G401 (cell line): ENCODE measurements around the gene CSH2. TPM values are rescaled to one million over a fixed set of nuclear protein-coding genes. Genes with fewer than 3 reads are reported as not detected.

Experiments used
- DNase-seq: peaks from one replicate; pipeline ENCODE4 v3.0.0-alpha.2; 2015; ENCODE audit warnings: low spot score
- in situ Hi-C: cut with HindIII; loops from 2 replicates; pipeline ENCODE4 v1.10.0; 2016; ENCODE audit warnings: low sequenced_read_pairs, mixed read lengths
- total RNA-seq: library from RNA; depleted of rRNA; stranded (reverse); fragments of >200 nt; shearing (Covaris generic); gene quantifications from 2 replicates; pipeline ENCODE4 v1.2.3, GENCODE V29; 2014

Gene CSH2
- total RNA-seq, 1 experiment from 2014 or later = not detected

DNA sequence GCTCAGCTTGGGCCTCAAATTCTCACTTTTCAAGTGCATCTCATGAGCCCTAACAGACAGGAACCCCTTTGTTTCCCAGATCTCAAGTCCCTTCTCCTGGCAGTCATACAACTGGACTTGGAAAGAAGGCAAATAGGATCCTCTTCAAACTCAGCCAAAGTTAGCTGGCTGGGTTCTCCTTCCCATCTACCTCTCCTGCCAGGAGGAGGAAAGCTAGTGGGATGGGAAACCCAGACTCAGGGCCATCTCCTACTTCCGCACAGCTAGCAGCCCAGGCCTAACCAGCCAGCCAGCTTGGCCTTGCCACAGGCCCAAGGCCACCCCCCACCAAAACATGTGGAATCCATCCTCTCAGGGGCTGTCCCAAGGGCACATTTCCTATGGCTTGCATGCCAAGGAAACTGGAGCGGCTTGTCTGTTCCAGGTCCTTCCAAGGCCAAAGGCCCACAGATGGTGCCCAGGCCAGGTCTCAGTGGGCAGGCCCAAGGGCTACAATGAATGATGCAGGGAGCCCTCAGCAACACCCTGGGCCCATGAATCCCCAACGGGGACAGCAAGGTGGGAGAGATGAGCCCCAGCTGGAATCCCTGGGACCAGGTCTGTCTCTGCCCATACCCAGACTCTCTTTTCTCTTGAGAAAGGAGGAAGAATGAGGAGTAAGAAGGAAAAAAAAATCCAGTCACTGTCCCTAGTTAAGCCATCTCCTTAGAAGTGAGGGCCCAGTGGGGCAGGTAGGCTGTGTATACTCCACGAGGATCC lies 32.7 kb downstream of the CSH2 start:
- in situ Hi-C loops = no loop called here
- peak; percentile 44 for DNase-seq

DNA sequence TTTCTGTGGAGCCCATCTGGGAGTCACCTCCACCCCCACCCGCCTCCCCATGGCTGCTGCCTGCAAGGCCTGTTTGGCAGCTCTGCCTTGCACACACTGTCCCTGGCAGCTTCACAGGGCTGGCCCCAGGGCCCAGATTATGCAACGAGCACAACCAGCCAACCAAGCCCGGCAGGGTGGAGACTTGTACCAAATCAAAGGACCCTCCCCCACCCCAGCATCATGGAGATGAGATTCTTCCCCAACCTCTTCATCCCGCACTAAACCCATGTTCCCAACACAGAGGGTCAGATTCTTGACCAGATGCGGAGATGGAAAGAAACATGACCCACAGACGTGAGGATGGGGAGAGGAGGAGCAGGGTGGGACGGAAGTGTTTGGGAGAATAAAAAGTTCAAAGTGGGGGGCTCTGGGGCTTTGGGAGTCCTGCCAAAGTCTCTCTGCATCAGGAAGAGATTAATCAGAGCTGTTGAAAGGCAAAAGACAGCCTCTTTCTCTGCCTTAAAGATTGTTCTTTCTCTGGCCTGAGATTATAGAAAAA lies 34.8 kb downstream of the CSH2 start:
- peak; percentile 98 for DNase-seq
- in situ Hi-C loops = no loop called here

DNA sequence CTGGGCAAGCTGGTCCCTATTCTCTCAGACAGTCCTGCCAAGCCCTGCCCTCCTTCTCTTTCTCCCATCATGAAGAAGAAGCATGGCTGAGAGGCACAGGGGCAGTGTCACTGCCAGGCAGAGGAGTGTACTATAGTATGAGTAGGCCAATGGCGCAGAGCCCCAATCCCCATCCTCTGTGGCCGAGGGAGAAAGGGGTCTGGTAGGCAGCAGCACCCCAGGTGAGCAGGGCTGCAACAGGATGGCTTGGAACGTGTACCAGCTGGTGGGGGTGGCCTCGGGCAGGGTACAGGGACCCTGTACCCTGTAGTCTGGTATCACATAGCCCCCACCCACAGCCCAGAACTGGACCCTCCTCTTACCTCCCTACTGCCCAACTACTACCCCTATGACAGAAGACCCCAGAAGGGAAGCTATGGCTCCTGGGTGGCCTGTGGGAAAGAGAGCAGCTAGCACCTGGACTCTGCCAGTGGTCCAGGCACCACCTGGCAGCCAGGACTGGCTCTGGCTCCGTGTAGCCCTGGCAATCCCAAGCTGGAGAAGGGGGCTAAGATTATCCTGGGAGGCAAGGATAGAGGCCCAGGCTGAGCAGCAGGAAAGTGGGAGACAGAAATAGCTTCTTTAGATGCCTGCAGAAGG lies 35.4 kb downstream of the CSH2 start:
- in situ Hi-C loops = no loop called here
- peak; percentile 56 for DNase-seq

DNA sequence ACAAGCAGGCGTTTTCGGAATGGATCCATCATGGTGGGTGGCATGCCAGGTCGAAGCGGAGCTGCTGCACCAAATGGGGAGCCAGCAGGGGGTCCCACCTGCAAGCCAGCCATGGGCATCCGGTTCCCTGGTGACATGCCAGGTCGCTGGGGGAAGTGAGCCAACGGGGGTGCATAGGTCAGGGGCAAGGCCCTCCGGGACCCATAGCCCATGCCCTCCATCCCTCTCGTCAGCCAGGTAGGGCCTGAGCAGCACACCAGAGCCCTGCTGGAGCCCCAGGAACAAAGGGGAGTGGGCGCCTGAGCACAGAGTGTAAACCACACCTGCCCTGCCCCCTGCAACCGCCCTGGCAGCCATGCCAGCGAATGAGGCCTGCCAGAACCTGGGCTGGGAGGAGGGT lies 36.0 kb downstream of the CSH2 start:
- peak; percentile 36 for DNase-seq
- in situ Hi-C loops = no loop called here

DNA sequence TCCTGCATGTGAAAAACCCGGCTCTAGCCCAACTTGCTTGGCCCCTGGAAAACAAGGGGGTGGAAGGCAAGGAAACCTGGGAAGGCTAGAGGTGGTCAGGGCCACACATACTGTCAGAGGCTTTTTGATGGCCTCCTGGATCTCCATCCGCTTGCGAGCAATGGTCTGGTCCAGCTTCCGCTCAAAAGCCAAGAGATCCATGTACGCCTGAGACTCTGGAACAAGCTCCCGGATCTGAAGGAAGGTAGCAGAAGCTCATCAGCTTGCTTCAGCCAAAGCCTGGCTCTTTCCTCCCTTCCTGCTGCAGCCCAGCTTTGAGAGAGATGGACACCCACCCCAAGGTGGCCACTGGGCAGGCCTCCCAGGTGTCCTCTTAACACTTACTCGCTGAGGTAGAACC lies 36.7 kb downstream of the CSH2 start:
- in situ Hi-C loops = no loop called here
- peak; percentile 16 for DNase-seq

DNA sequence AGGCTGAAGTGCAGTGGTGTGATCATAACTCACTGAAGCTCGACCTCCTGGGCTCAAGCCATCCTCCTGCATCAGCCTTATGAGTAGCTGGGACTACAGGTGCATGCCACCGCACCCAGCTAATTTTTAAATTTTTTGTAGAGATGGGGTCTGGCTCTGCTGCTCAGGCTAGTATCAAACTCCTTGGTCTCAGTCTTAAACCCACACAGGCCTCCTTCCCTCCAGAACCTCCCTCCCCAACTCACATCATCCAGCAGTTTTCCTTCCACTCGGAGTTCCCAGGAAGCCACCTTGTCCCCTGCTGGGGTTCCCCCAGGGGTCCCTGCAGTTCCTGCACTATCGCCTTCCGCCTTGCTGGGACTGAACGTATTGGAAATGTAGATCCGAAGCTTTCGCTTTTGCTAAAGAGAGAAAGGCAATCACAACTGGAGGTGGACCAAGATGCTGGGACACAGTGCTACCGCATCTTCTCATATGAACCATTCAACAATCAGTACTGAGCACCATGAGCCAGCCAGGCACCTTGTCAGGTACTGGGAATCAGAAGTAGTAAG lies 38.2 kb downstream of the CSH2 start:
- DNase-seq = no peak
- in situ Hi-C loops = no loop called here

DNA sequence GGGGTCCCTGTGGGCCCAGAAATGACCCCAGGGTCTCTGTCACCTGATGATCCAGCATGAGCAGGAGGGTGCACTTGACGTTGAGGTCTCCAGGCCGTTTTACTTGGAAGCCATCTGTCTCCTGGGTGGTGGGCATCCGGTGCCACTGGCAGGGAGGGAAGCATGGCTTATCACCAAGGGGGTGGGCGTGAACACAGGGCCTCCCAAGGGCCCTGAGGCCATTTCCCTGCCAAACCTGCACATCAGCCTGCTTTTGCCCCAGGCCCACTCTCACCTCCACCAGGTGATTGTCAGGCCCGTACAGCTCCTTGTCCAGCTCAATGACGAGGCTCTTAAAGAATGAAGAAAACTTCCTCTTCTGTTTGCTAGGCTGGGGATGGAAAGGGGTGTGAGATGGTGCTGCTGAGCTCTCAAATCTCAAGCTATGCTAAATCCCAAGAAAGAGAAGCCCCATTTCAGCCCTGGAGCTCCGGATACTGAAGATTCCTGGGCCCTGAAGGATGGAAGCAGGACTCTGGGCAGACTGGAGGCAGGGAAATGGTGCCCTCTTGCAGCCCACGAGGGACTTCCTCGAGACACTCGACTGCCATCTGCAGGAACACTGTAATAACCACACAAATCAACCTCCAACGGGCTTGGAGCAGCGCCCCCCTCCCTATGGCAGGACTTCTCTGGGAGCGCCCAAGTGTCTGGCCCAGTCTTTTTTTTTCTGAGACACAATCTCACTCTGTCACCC lies 38.9 kb downstream of the CSH2 start:
- in situ Hi-C loops = no loop called here
- peak; percentile 68 for DNase-seq

DNA sequence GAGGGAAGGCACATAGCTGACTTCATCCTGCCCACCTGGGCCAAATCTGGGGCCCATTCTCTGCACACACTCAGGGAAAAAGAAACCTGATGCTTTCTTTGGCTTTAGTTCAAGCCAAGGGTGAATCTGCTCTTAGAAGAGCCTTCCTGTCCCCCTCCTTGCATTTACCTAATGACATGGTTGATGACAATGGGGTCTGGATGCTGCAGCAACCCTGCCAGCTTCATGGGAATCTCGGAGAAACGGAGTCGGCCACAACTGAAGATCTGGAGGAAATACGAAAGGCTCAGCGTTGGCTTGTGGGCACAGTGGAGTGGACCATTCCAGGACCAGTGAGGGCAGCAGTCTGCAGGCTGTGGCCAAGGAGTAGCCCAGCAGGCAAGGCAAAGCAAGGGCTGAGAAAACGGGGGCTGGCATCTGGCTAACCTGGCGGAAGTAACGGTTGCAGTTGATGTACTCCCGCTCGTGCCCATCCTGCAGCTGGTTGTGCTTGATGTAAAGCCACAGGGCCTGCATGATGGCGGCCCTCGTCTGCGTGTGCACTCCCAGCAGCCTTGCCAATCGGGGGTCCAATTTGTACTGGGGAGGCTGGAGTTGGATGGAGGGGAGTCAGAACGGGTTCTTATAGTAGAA lies 39.6 kb downstream of the CSH2 start:
- in situ Hi-C loops = no loop called here

DNA sequence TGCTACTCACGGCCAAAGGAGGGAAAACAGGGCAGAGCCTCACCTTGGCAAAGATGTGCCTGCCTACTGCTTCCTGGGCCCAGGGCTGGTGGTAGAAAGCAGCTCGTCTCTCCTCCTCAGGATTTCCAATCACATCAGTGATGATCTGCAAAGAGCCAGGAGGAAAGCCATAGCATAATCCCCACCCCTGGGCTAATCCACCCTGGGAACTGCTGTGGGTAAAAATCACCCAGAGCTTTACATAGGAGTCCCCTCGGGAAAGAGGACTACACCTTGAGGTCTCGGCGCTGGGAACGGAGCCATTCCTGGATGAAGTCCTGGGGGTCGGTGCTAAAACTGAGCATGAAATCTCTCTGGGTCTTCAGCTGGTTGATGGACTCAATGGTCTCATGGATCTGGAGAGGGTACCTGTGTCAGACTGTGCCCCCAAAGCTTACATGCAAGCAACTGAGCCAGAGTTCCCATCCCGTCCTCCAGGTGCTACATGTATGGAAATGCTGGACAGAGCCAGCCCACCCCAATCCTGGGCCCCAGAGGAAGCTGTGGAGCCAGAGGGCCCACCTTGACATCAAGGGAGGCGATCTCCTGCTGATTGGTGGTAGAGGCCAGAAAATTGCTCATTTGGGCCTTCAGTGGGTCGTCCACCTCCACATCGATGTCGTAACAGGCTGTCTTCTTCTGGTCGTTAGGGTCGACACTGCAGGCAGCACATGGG lies 40.3 kb downstream of the CSH2 start:
- DNase-seq = no peak
- in situ Hi-C loops = no loop called here

More for the DNA sequence above, 39.6 kb downstream of the CSH2 start:
- no peak for DNase-seq

DNA sequence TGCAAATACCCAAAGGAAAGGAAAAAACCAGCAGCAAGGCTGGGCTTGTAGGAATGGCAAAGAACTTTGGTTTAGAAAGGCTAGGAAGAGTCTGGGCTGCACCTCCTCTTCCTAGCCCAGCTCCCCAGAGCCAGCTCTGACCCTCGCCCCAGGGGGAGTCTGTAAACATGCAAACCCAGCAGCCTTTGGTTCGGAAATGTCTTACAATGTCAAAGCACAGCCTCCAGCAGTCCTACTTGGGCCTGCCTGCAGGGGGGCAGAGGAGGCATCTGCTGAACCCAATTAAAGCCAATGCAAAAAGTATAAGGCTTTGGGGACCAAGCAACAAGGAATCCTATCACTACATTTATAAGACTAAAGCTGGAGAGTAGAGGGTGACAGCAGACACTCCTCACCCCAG lies 41.0 kb downstream of the CSH2 start:
- in situ Hi-C loops = no loop called here
- no peak for DNase-seq

DNA sequence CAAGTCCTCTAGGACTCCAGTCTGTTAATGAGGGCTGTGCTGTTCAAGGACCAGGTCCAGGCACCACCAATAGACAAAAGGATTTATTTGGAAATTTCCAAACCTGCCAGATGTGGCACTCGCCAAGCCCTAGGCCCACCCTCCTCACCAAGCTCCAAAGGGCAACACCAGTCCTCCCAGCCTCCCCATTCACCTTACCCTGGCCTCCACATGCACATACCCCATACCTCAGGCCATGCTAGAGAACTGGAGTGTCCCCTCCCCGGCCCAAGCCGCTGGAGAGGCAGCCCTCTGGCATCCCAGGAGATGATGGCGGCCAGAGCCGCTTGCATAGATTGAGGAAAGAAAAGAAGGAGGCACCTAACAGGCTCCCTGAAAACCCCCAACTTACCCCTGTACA lies 41.5 kb downstream of the CSH2 start:
- in situ Hi-C loops = no loop called here
- DNase-seq = no peak

DNA sequence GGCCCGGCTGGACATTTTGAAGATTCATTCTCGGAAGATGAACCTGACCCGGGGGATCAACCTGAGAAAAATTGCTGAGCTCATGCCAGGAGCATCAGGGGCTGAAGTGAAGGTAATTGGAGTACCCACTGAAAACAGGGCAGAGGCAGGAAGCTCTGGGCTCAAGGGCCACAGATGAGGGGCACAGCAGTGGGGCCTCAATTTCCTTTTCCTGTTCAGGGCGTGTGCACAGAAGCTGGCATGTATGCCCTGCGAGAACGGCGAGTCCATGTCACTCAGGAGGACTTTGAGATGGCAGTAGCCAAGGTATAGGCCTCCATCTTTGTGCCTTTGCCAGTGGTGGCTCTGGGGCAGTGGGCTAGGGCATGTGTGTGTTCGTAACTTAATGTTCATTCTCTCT lies 42.0 kb downstream of the CSH2 start:
- in situ Hi-C loops = no loop called here
- DNase-seq = no peak

DNA sequence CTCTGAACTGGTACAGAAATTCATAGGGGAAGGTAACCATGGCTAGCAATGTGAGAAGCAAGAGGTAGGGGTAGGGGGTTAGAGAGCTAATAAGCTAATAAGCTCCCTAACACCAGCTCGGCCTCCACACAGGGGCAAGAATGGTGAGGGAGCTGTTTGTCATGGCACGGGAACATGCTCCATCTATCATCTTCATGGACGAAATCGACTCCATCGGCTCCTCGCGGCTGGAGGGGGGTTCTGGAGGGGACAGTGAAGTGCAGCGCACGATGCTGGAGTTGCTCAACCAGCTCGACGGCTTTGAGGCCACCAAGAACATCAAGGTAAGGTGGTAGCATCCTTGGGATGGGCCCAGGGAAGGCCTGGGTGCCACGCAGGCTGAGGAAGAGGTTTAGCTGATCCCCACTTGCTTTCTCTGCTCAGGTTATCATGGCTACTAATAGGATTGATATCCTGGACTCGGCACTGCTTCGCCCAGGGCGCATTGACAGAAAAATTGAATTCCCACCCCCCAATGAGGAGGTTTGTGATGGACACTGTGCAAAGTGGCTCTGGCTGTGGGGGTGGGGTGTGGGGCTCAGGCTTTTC lies 42.5 kb downstream of the CSH2 start:
- DNase-seq = no peak
- in situ Hi-C loops = no loop called here

DNA sequence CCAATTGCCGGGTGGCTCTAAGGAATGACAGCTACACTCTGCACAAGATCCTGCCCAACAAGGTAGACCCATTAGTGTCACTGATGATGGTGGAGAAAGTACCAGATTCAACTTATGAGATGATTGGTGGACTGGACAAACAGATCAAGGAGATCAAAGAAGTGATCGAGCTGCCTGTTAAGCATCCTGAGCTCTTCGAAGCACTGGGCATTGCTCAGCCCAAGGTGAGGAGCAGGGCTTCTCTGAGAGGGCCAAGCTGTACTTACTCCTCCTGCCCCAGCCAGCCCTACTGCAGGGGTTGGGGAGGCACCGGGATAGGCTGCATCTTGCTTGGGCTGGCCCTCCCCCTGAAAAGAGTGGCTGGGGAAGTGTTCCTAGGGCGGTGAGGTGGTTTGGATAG lies 43.2 kb downstream of the CSH2 start:
- in situ Hi-C loops = no loop called here
- no peak for DNase-seq

DNA sequence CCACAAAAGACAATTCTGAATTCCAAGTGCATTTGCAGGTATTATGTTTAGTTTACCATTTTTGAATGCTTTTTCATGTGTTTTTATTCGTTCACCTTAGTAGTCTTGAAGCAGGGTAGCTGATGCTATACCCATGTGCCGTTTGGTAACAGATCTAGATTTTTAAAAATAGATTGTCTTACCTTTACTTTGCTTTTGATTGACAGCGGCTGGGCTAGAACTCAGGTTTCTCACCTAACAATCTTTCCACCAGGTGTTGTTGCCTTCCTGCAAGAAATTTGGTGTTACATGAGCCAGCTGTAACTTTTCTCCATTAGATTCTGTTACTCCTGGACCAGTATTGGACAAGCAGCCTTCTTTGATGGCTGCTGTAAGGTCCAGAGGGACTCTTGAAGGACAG lies 44.5 kb downstream of the CSH2 start:
- DNase-seq = no peak
- in situ Hi-C loops = no loop called here

DNA sequence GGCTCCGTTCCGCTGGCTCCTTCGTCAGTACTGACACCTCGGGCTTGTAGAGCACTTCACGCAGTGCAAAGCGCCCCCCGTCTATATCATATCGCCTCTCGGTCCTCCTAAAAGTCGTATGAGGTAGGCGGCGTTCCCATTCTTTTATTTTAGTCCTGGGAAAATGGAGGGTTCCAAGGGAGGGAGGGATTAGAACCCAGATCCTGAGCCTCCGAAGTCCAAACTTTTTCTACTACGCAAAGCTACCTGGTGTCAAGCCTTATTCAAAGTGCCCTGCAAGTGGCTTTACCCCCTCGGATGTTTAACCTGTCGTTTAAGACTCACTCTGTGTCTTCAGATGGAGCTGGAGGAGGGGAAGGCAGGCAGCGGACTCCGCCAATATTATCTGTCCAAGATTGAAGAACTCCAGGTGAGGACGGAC lies 45.7 kb downstream of the CSH2 start:
- no peak for DNase-seq
- in situ Hi-C loops = no loop called here

DNA sequence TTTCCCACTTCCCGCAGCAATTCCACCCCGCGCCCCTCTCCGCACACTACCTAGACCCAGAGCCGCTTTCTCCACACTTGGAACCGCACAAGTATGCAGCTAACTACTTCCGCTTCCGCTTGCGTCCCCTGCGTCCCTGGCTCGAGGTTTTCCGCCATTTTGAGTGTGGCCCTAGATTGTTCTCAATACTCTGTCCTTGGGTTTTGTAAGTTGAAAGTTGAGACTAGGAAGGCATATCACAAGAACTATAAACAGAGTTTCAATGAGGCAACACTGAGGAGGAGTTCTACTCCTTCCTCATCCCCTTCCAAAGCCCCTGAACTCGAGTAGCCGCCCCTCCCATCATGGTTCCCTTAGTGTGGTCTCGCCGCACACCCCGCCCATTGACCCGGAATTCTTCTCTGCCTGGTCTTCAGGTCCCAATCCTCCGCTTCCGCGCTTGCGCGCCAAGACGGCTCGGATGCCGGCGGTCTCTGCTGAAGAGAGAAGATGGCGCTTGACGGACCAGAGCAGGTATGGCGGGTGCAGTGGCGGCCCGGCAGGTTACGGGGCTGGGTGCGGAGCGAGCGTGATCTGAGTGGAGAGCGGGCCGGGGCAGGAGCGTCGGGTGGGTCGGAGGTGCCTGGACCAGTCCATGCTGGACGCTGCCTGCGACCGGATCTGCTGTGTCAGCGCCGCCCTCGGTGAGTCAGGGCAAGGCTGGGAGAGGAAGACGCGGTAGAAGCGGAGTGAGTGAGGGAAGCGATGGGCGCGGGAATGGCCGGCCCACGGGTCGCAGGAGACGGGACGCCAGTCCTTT lies 46.3 kb downstream of the CSH2 start, which contains the start of the genes FTSJ3 and PSMC5:
Gene FTSJ3 (minus strand): TSS at position 662 of the 799 bp plus-strand sequence. CDS start 761 bp downstream, outside the sequence.
Gene PSMC5 (plus strand): TSS at position 430 of the 799 bp plus-strand sequence. CDS start 60 bp downstream, at position 490.
- in situ Hi-C loops = no loop called here
- DNase-seq = peak; percentile 99
